CD4-positive, alpha-beta T cell treated with Interleukin-6 at 100 ng/mL for 8 hours (primary cell): ENCODE data around the gene RMI2.

Experiments
- DNase-seq: peaks from one replicate; pipeline ENCODE4 v3.0.0-alpha.2; 2020; ENCODE audit warnings: mixed read lengths, low spot score

Gene RMI2

GRCh38 chr16:11399261-11399831 is 54.1 kb downstream of the RMI2 start:
- no peak for DNase-seq

GRCh38 chr16:11400076-11400475 is 54.8 kb downstream of the RMI2 start:
- DNase-seq, result no peak
